Small intestine (tissue), 7 donors: Measurements from ENCODE around the gene ZWILCH. TPM values are rescaled to one million over a fixed set of nuclear protein-coding genes. Genes with fewer than 3 reads are reported as not detected.

ENCODE experiments used
- DNase-seq, 2 donors: peaks; one replicate each; pipeline versions ENCODE4 v3.0.0 to v3.0.0-alpha.2; 2013
- FAIRE-seq: peaks from 2 replicates; lab custom pipeline; 2012; peaks lifted over from hg19 to GRCh38; lab: Jason Lieb, UNC
- H3K27ac ChIP-seq, 3 donors: one replicate each; pipeline ENCODE4 v1.5.1; 2013; ENCODE audit warnings: low read length in 2 of 3, mild to moderate bottlenecking in 2 of 3, control low read depth in 1 of 3, inconsistent platforms in 1 of 3, low read depth in 1 of 3, moderate library complexity in 1 of 3
- H3K27me3 ChIP-seq, 3 donors: one replicate each; pipeline ENCODE4 v1.6.1; 2013; ENCODE audit warnings: low read length in 3 of 3, inconsistent platforms in 1 of 3; ENCODE audit not compliant: control insufficient read depth in 3 of 3, insufficient read depth in 3 of 3
- H3K36me3 ChIP-seq, 3 donors: one replicate each; pipeline ENCODE4 v1.6.1; 2013; ENCODE audit warnings: low read length in 3 of 3, inconsistent platforms in 1 of 3, low read depth in 1 of 3, mild to moderate bottlenecking in 1 of 3, moderate library complexity in 1 of 3; ENCODE audit not compliant: control insufficient read depth in 3 of 3, insufficient read depth in 2 of 3
- H3K4me1 ChIP-seq, 3 donors: one replicate each; pipeline ENCODE4 v1.6.1; 2013; ENCODE audit warnings: low read length in 2 of 3, inconsistent platforms in 1 of 3, low read depth in 1 of 3, mild to moderate bottlenecking in 1 of 3, moderate library complexity in 1 of 3; ENCODE audit not compliant: control insufficient read depth in 3 of 3, insufficient read depth in 2 of 3
- H3K4me3 ChIP-seq, 3 donors: one replicate each; pipeline ENCODE4 v1.5.1; 2013; ENCODE audit warnings: low read length in 3 of 3, control low read depth in 1 of 3, inconsistent platforms in 1 of 3, low read depth in 1 of 3, mild to moderate bottlenecking in 1 of 3, moderate library complexity in 1 of 3
- H3K9me3 ChIP-seq, 2 donors: one replicate each; pipeline ENCODE4 v1.6.1; 2013; ENCODE audit warnings: low read depth in 1 of 2, low read length in 1 of 2; ENCODE audit not compliant: control insufficient read depth in 2 of 2, insufficient read depth in 1 of 2
- WGBS, 3 donors: extraction: QIAGEN DNeasy Blood & Tissue Kit; methylation state at CpG; one replicate each; pipeline ENCODE4 v1.1.7; 2013; 5-methylcytosine and 5-hydroxymethylcytosine counted together
- polyA plus RNA-seq, 4 donors: library from polyadenylated mRNA; stranded (reverse) in 3 of 4; unstranded in 1 of 4; fragments of 200-250 nt in 3 of 4; fragments of 120-200 nt in 1 of 4; gene quantifications; one replicate each; pipeline versions ENCODE4 v1.2.1 to v1.2.3, GENCODE V29; 2013
- donor health status: healthy with polysubstance abuse.
- donor health status: control.
- donor health status: control.
- donor health status: Bipolar disorder and iron deficiency.
- donor health status: healthy.

Gene ZWILCH
- polyA plus RNA-seq, 4 donors = 2.5 to 13.1 (median 8.5) TPM

GRCh38 chr15:66572146-66572545 lies 67.0 kb downstream of the ZWILCH start:
- Histone ChIP-seq H3K9me3 (no peaks in the 10 kb centered on the region), H3K27ac (no peak overlapping the region), H3K36me3 (no peaks in the 10 kb centered on the region), H3K4me3 (no peak overlapping the region), H3K27me3 (no peaks in the 10 kb centered on the region), H3K4me1 (no peaks in the 10 kb centered on the region)
- 83 to 99% (median 84%) methylated on average over 4 of the region's 4 CpGs for WGBS, 3 donors
- no peak for DNase-seq
- no peak for FAIRE-seq

- H3K9me3 ChIP-seq = no peaks in the 10 kb centered on the region
- H3K4me1 ChIP-seq = no peaks in the 10 kb centered on the region
- FAIRE-seq = no peak
- H3K27me3 ChIP-seq = no peaks in the 10 kb centered on the region
- H3K4me3 ChIP-seq = no peak overlapping the region
- no peaks in the 10 kb centered on the region for H3K36me3 ChIP-seq
- DNase-seq = no peak
- no peak overlapping the region for H3K27ac ChIP-seq
- 81 to 90% (median 86%) methylated on average over 7 of the region's 7 CpGs for WGBS, 3 donors
Measured at GRCh38 chr15:66573348-66573718, 68.2 kb downstream of the ZWILCH start.

DNA sequence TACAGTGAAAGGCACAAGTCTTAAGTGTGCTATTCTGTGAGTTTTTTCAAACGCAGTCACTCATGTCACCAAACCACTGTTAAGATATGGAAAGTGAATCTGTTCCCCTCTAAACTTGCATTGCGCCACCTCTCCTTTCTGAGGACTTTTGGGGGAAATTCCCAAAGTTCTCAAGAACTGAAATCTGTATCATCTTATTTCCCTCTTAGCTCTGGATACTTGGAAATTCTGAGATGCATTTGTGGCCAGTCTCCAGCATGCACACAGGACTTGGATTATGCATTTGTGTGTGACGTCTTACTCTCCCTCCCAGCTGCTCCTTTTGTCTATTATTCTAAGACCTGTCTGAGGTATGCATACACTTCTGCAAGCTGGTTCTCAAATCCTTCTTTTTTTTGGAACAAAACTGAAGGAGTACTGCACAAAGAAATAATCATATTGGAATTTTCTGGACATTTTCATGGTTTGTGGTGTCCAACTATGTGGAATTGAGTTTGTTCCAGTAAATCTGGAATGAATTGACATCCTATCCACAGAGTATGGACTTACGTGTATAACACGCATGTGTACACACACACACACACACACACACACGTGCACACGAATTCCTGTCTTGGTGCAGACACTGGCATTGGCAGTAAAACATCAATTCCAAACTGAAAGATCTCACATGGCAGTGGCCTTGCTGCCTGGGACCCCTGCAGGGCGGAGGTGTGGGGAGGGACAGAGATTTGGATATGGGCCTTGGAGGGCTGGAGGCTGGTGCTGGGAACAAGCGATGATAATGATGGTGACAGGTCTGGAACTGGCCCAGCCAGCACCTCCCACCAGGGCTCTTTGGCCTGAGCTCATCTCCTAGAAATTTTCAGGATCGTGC lies 68.8 kb downstream of the ZWILCH start:
- Histone ChIP-seq H3K36me3 (no peaks in the 10 kb centered on the region), H3K4me1 (no peaks in the 10 kb centered on the region), H3K9me3 (no peaks in the 10 kb centered on the region), H3K4me3 (no peak overlapping the region), H3K27ac (no peak overlapping the region), H3K27me3 (no peaks in the 10 kb centered on the region)
- FAIRE-seq (no peak), DNase-seq (no peak)
- WGBS, 3 donors = 72 to 78% (median 74%) methylated on average over 10 of the region's 10 CpGs

- Histone ChIP-seq H3K4me3 (no peak overlapping the region), H3K9me3 (no peaks in the 10 kb centered on the region), H3K27me3 (no peaks in the 10 kb centered on the region), H3K27ac (no peak overlapping the region), H3K4me1 (no peaks in the 10 kb centered on the region), H3K36me3 (no peaks in the 10 kb centered on the region)
- DNase-seq = no peak
- no peak for FAIRE-seq
- WGBS, 3 donors = 78 to 89% (median 86%) methylated on average over 2 of the region's 2 CpGs
Measured at GRCh38 chr15:66574596-66574950, 69.4 kb downstream of the ZWILCH start.

GRCh38 chr15:66578286-66578875 lies 73.3 kb downstream of the ZWILCH start:
- Histone ChIP-seq H3K27ac (no peak overlapping the region), H3K27me3 (no peaks in the 10 kb centered on the region), H3K4me1 (no peaks in the 10 kb centered on the region), H3K4me3 (no peak overlapping the region), H3K36me3 (no peaks in the 10 kb centered on the region), H3K9me3 (no peaks in the 10 kb centered on the region)
- DNase-seq (no peak), FAIRE-seq (no peak)
- 62 to 80% (median 66%) methylated on average over 10 of the region's 10 CpGs for WGBS, 3 donors

- FAIRE-seq = no peak
- Histone ChIP-seq H3K27ac (no peak overlapping the region), H3K4me1 (no peaks in the 10 kb centered on the region), H3K9me3 (no peaks in the 10 kb centered on the region), H3K27me3 (no peaks in the 10 kb centered on the region), H3K36me3 (no peaks in the 10 kb centered on the region), H3K4me3 (no peak overlapping the region)
- 75 to 94% (median 81%) methylated on average over 3 of the region's 3 CpGs for WGBS, 3 donors
- no peak for DNase-seq
Measured at GRCh38 chr15:66580643-66581042, 75.5 kb downstream of the ZWILCH start.

DNA sequence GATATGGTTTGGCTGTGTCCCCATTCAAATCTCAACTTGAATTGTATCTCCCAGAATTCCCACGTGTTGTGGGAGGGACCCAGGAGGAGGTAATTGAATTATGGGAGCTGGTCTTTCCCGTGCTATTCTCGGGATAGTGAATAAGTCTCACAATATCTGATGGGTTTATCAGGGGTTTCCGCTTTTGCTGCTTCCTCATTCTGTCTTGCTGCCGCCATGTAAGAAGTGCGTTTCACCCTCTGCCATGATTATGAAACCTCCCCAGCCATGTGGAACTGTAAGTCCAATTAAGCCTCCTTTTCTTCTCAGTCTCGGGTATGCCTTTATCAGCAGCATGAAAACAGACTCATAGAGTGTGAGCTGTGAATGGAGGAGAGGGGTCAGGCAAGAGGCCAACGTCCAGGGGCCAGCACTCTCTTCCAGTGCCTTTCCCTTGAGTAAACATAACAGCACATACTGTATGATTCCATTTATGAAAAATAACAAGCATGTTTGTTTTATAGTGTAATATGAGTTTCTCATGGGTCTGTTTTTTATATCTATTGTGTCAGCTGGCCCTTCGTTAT lies 76.9 kb downstream of the ZWILCH start:
- no peak overlapping the region for H3K27ac ChIP-seq
- no peaks in the 10 kb centered on the region for H3K27me3 ChIP-seq
- no peaks in the 10 kb centered on the region for H3K4me1 ChIP-seq
- H3K9me3 ChIP-seq = no peaks in the 10 kb centered on the region
- DNase-seq (peak; percentile 23 to 39), FAIRE-seq (no peak)
- 60 to 74% (median 68%) methylated on average over 9 of the region's 9 CpGs for WGBS, 3 donors
- H3K36me3 ChIP-seq = no peaks in the 10 kb centered on the region
- H3K4me3 ChIP-seq = no peak overlapping the region

DNA sequence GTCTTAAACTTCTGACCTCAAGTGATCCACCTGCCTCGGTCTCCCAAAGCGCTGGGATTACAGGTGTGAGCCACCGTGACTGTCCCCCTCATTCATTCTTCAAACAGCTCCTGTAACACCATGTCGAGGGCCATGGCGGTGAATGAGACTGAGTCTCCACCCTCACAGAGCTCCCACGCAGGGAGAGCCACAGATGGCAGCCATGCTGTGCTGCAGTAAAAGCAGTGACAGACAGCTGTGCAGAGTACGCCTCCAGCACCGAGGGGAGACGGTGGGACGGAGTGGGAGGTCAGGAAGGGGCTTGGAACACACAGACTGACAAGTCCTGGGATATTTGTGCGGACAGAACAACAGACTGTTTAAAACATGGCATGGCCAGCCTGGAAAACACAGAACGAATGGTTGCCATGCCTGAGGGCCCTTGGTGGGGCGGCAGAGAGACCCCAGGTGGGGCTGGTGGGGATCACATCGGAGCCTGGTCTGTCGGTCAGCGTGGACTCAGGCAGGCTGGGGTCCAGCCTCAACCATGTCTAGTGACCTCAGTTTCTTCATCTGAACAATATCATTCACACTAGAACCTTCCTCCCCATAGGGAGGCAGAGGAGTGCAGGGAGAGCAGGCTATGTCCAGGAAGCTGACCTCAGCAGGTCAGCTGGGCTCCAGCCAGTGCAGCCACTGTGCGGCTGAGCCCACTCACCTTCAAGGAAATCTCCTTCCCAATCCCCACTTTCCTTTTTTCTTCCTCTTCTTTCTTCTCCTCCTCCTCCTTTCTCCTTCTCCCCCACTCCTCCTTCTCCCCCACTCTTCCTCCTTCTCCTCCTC lies 81.2 kb downstream of the ZWILCH start:
- H3K9me3 ChIP-seq = no peaks in the 10 kb centered on the region
- no peak overlapping the region for H3K27ac ChIP-seq
- no peak for FAIRE-seq
- WGBS, 3 donors = 68 to 84% (median 76%) methylated on average over 17 of the region's 17 CpGs
- no peak for DNase-seq
- H3K27me3 ChIP-seq = no peaks in the 10 kb centered on the region
- H3K4me3 ChIP-seq = no peak overlapping the region
- H3K36me3 ChIP-seq = no peaks in the 10 kb centered on the region
- H3K4me1 ChIP-seq = peaks cover 0 to 2% (median 0%) of the 10 kb centered on the region in 3 donors
